ENCODE results near the gene GRIA4. TPM values are rescaled to one million over a fixed set of nuclear protein-coding genes. Genes with fewer than 3 reads are reported as not detected.
"Not testable (repeated sequence)": the region's sequence is repeated elsewhere in the genome, so short reads cannot be mapped to it uniquely, and the experiment has no call there.

The GRIA4 gene
- total and polyA plus RNA-seq, 3 experiments from 2014 or later, result not detected

- H3K9me3 ChIP-seq (ENCODE audit: low read length), result no peaks in the 10 kb centered on the region
- CTCF ChIA-PET, result no interaction called here
- POLR2A ChIA-PET, result no interaction called here
Observed at GRCh38 chr11:105863523-105863922, 253.7 kb downstream of the GRIA4 start.

GRCh38 chr11:105867742-105868141 is 257.9 kb downstream of the GRIA4 start:
- no peaks in the 10 kb centered on the region for H3K4me1 ChIP-seq (ENCODE audit: insufficient read depth, low read length)
- H3K36me3 Mint-ChIP-seq, result no peaks in the 10 kb centered on the region
- no peak overlapping the region for H3K27ac Mint-ChIP-seq
- CTCF ChIA-PET, result no interaction called here
- DNase-seq, result no peak
- H3K9me3 Mint-ChIP-seq, result no peaks in the 10 kb centered on the region
- H3K4me3 ChIP-seq (ENCODE audit: low read length), result no peak overlapping the region
- no peaks in the 10 kb centered on the region for H3K4me1 Mint-ChIP-seq
- POLR2A ChIA-PET, result no interaction called here
- no peaks in the 10 kb centered on the region for H3K9me3 ChIP-seq (ENCODE audit: low read length)
- H3K27me3 ChIP-seq (ENCODE audit: insufficient read depth, low read length, poor library complexity, severe bottlenecking), result no peaks in the 10 kb centered on the region
- H3K27ac ChIP-seq (ENCODE audit: low read depth, low read length), result no peak overlapping the region
- no peak overlapping the region for H3K4me3 Mint-ChIP-seq
- peaks cover 0 to 7% of the 10 kb centered on the region in 2 donors for H3K27me3 Mint-ChIP-seq
- H3K36me3 ChIP-seq (ENCODE audit: insufficient read depth, low read length), result no peaks in the 10 kb centered on the region

More at GRCh38 chr11:105863523-105863922, 253.7 kb downstream of the GRIA4 start:
- H3K27ac ChIP-seq (ENCODE audit: low read depth, low read length), result no peak overlapping the region
- Mint-ChIP-seq H3K9me3 (no peaks in the 10 kb centered on the region), H3K4me1 (no peaks in the 10 kb centered on the region), H3K27ac (no peak overlapping the region), H3K4me3 (no peak overlapping the region), H3K36me3 (no peaks in the 10 kb centered on the region), H3K27me3 (peaks cover 0 to 19% of the 10 kb centered on the region in 2 donors)
- no peaks in the 10 kb centered on the region for H3K36me3 ChIP-seq (ENCODE audit: insufficient read depth, low read length)
- DNase-seq, result no peak
- no peaks in the 10 kb centered on the region for H3K27me3 ChIP-seq (ENCODE audit: insufficient read depth, low read length, poor library complexity, severe bottlenecking)
- H3K4me1 ChIP-seq (ENCODE audit: insufficient read depth, low read length), result no peaks in the 10 kb centered on the region
- H3K4me3 ChIP-seq (ENCODE audit: low read length), result no peak overlapping the region

- ChIA-PET CTCF (no interaction called here), POLR2A (no interaction called here)
- H3K4me1 ChIP-seq (ENCODE audit: insufficient read depth, low read length), result no peaks in the 10 kb centered on the region
- H3K4me3 Mint-ChIP-seq, result no peak overlapping the region
- peaks cover 0 to 7% of the 10 kb centered on the region in 2 donors for H3K27me3 Mint-ChIP-seq
- no peak overlapping the region for H3K27ac Mint-ChIP-seq
- no peaks in the 10 kb centered on the region for H3K27me3 ChIP-seq (ENCODE audit: insufficient read depth, low read length, poor library complexity, severe bottlenecking)
- H3K9me3 ChIP-seq (ENCODE audit: low read length), result no peaks in the 10 kb centered on the region
- no peak overlapping the region for H3K4me3 ChIP-seq (ENCODE audit: low read length)
- no peak overlapping the region for H3K27ac ChIP-seq (ENCODE audit: low read depth, low read length)
- H3K4me1 Mint-ChIP-seq, result no peaks in the 10 kb centered on the region
- no peaks in the 10 kb centered on the region for H3K36me3 ChIP-seq (ENCODE audit: insufficient read depth, low read length)
- H3K9me3 Mint-ChIP-seq, result no peaks in the 10 kb centered on the region
- no peaks in the 10 kb centered on the region for H3K36me3 Mint-ChIP-seq
- DNase-seq, result no peak
Observed at GRCh38 chr11:105868762-105869285, 259.0 kb downstream of the GRIA4 start.

DNA sequence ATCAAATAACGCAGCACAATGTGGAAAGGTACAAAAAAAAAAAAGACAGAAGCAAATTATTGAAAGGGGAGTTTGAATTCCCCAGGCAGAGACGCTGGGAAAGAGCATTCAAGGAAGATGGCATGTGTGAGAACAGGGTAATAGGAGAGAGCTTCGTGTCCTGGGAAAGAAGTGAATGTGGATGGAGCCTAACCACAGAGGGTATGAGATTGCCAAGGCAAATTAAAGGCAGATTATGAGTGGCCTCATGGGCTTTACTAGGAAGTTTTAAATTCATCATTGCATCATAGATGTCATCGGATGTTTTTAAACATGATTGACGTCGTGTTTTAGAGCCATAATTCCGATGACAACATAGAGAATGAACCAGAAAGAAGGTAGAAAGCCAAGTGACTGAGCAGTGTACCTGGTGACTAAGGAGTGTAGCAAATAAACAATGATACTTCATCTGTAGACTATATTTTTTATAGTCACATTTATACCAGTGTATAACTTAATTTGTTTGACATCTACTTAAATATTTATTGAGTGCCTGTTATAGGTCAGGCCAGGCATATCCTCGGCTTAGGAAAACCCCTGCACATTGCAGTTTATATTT is 260.7 kb downstream of the GRIA4 start:
- Mint-ChIP-seq H3K27me3 (peaks cover 1 to 7% of the 10 kb centered on the region in 2 donors), H3K4me3 (no peak overlapping the region)

DNA sequence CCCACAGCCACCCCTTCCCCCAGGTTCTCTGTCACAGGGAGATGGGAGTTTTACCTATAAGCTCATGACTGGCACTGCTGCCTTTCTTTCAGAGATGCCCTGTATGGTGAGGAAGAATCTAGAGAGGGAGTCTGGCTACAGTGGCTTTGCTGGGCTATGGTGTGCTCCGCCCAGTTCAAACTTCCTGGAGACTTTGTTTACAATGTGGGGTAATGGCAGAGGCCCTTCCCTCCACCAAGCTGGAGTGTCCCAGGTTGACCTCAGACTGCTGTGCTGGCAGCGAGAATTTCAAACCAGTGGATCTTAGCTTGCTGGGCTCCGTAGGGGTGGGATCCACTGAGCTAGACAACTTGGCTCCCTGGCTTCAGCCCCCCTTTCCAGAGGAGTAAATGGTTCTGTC is 268.6 kb downstream of the GRIA4 start:
- Histone ChIP-seq H3K9me3 (ENCODE audit: low read length) (no peaks in the 10 kb centered on the region), H3K36me3 (ENCODE audit: insufficient read depth, low read length) (no peaks in the 10 kb centered on the region), H3K27me3 (ENCODE audit: insufficient read depth, low read length, poor library complexity, severe bottlenecking) (no peaks in the 10 kb centered on the region), H3K27ac (ENCODE audit: low read depth, low read length) (no peak overlapping the region), H3K4me1 (ENCODE audit: insufficient read depth, low read length) (no peaks in the 10 kb centered on the region), H3K4me3 (ENCODE audit: low read length) (no peak overlapping the region)
- Mint-ChIP-seq H3K27me3 (peaks cover 1 to 4% of the 10 kb centered on the region in 2 donors), H3K36me3 (no peaks in the 10 kb centered on the region), H3K4me3 (no peak overlapping the region), H3K4me1 (no peaks in the 10 kb centered on the region), H3K9me3 (peaks cover 0 to 10% (median 3%) of the 10 kb centered on the region in 5 donors), H3K27ac (no peak overlapping the region)
- POLR2A ChIA-PET, result no interaction called here
- DNase-seq, result no peak
- CTCF ChIA-PET, result no interaction called here

More for the DNA sequence above, 260.7 kb downstream of the GRIA4 start:
- Mint-ChIP-seq H3K4me1 (no peaks in the 10 kb centered on the region), H3K9me3 (peaks cover 0 to 5% (median 3%) of the 10 kb centered on the region in 5 donors), H3K36me3 (no peaks in the 10 kb centered on the region), H3K27ac (peak overlapping the region in 1 of 8 donors; percentile 1)
- ChIA-PET POLR2A (no interaction called here), CTCF (no interaction called here)
- Histone ChIP-seq H3K36me3 (ENCODE audit: insufficient read depth, low read length) (no peaks in the 10 kb centered on the region), H3K9me3 (ENCODE audit: low read length) (no peaks in the 10 kb centered on the region), H3K4me1 (ENCODE audit: insufficient read depth, low read length) (no peaks in the 10 kb centered on the region), H3K27me3 (ENCODE audit: insufficient read depth, low read length, poor library complexity, severe bottlenecking) (no peaks in the 10 kb centered on the region), H3K27ac (ENCODE audit: low read depth, low read length) (no peak overlapping the region), H3K4me3 (ENCODE audit: low read length) (no peak overlapping the region)
- no peak for DNase-seq

- H3K9me3 Mint-ChIP-seq; H3K36me3 ChIP-seq (ENCODE audit: insufficient read depth, low read length); DNase-seq; H3K27me3 ChIP-seq (ENCODE audit: insufficient read depth, low read length, poor library complexity, severe bottlenecking); H3K4me3 Mint-ChIP-seq; H3K27me3 Mint-ChIP-seq; H3K27ac ChIP-seq (ENCODE audit: low read depth, low read length); POLR2A ChIA-PET; H3K9me3 ChIP-seq (ENCODE audit: low read length); H3K36me3 Mint-ChIP-seq; H3K27ac Mint-ChIP-seq; H3K4me3 ChIP-seq (ENCODE audit: low read length); H3K4me1 Mint-ChIP-seq; H3K4me1 ChIP-seq (ENCODE audit: insufficient read depth, low read length): not testable (repeated sequence)
- CTCF ChIA-PET, result interaction anchor here (1.2 kb wide), 1 partner anchor 11 kb away, joined by 3 read pairs; no protein-coding TSS in a partner anchor
Observed at GRCh38 chr11:105878927-105879326, 269.1 kb downstream of the GRIA4 start.

- Histone ChIP-seq H3K27ac (ENCODE audit: low read depth, low read length) (no peak overlapping the region), H3K36me3 (ENCODE audit: insufficient read depth, low read length) (no peaks in the 10 kb centered on the region), H3K27me3 (ENCODE audit: insufficient read depth, low read length, poor library complexity, severe bottlenecking) (no peaks in the 10 kb centered on the region), H3K4me3 (ENCODE audit: low read length) (no peak overlapping the region), H3K4me1 (ENCODE audit: insufficient read depth, low read length) (no peaks in the 10 kb centered on the region), H3K9me3 (ENCODE audit: low read length) (no peaks in the 10 kb centered on the region)
- POLR2A ChIA-PET, result no interaction called here
- CTCF ChIA-PET, result no interaction called here
- H3K9me3 Mint-ChIP-seq, result peaks cover 0 to 4% (median 0%) of the 10 kb centered on the region in 5 donors
- H3K27me3 Mint-ChIP-seq, result peaks cover 0 to 4% of the 10 kb centered on the region in 2 donors
- no peak overlapping the region for H3K4me3 Mint-ChIP-seq
- no peaks in the 10 kb centered on the region for H3K4me1 Mint-ChIP-seq
- DNase-seq, result no peak
- H3K36me3 Mint-ChIP-seq, result no peaks in the 10 kb centered on the region
- H3K27ac Mint-ChIP-seq, result no peak overlapping the region
Observed at GRCh38 chr11:105881027-105881426, 271.2 kb downstream of the GRIA4 start.

DNA sequence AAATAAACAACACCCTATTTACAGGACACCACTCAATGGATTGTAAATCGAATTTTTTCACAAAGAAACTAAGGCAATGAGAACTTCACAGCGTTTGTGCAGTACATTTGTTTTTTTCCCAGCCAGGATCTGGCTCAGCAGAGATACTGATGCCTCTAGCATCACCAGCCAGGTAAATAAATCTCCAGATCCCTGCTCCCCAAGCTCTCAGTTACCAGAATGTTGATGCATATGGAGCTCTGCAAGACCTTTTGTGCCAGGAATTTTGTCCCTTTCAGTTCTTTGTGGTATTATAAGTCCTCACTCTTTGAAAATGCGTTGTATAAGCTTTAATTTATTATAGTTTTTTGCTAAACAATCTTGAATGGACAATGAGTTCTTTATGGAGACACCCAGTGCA is 274.6 kb downstream of the GRIA4 start:
- ChIA-PET CTCF (no interaction called here), POLR2A (no interaction called here)
- no peaks in the 10 kb centered on the region for H3K27me3 ChIP-seq (ENCODE audit: insufficient read depth, low read length, poor library complexity, severe bottlenecking)
- H3K9me3 ChIP-seq (ENCODE audit: low read length), result no peaks in the 10 kb centered on the region
- H3K9me3 Mint-ChIP-seq, result peaks cover 0 to 4% (median 0%) of the 10 kb centered on the region in 5 donors
- DNase-seq, result no peak
- no peak overlapping the region for H3K4me3 Mint-ChIP-seq
- H3K4me1 ChIP-seq (ENCODE audit: insufficient read depth, low read length), result no peaks in the 10 kb centered on the region
- H3K36me3 ChIP-seq (ENCODE audit: insufficient read depth, low read length), result no peaks in the 10 kb centered on the region
- H3K27me3 Mint-ChIP-seq, result no peaks in the 10 kb centered on the region
- H3K27ac Mint-ChIP-seq, result no peak overlapping the region
- no peaks in the 10 kb centered on the region for H3K4me1 Mint-ChIP-seq
- no peaks in the 10 kb centered on the region for H3K36me3 Mint-ChIP-seq
- no peak overlapping the region for H3K27ac ChIP-seq (ENCODE audit: low read depth, low read length)
- no peak overlapping the region for H3K4me3 ChIP-seq (ENCODE audit: low read length)

Measured in CD8-positive, alpha-beta memory T cell (primary cell).